IPS-11a (cell line): ENCODE measurements around the gene DLGAP4.
"Not testable (repeated sequence)": the region's sequence is repeated elsewhere in the genome, so short reads cannot be mapped to it uniquely, and the experiment has no call there.

Experiments used
- H3K4me3 ChIP-seq: one replicate; pipeline ENCODE4 v1.5.1; 2013; ENCODE audit warnings: low read depth, low read length, control low read depth

Gene DLGAP4

DNA sequence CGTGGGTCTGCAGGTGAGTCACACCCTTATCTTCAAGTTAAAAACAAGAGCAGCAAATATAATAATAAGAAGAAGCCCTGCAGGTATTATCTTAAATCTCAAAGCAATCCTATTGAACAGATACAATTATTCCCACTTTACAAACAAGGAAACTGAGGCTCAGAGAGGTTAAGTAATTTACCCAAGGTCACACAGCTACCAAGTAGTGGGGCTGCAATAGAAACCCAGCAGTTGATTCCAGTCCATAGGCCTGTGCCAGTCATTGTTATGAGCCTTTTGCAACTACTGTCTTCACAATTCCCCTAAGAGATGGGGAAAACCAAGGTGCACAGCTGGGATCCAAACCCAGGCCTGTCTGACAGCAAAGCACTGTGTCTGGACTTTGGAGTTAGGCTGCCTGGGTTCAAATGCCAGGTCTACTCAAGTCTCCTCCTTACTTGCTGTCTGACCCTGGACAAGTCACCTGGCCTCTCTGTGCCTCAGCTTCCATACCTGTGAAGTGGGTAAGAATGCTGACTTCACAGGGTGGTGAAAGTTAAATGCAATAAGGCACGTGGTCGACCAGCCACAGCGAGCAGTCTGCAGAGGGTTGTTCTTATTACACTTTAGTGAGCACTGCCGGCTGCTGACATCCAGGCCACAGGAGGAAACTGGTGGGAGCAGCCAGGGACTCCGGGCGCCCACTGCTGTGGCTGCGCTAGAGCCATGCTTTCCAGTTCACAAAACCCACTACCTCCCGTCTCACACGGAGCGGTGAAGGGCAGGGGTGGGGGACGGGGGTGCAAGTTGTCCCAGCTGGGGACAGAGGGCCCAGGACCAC is 241.3 kb downstream of the DLGAP4 start:
- H3K4me3 ChIP-seq: no peak overlapping the region

DNA sequence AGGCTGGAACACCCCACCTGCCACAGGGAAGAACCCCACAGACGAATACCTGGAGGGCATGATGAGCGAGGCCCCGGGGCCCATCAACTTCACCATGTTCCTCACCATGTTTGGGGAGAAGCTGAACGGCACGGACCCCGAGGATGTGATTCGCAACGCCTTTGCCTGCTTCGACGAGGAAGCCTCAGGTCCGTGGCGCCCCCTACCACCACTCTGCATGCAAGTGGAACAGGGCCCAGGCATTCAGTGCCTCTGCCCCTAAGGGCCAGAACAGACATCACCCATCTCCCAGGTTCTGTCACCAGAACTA is 241.8 kb downstream of the DLGAP4 start:
- no peak overlapping the region for H3K4me3 ChIP-seq

DNA sequence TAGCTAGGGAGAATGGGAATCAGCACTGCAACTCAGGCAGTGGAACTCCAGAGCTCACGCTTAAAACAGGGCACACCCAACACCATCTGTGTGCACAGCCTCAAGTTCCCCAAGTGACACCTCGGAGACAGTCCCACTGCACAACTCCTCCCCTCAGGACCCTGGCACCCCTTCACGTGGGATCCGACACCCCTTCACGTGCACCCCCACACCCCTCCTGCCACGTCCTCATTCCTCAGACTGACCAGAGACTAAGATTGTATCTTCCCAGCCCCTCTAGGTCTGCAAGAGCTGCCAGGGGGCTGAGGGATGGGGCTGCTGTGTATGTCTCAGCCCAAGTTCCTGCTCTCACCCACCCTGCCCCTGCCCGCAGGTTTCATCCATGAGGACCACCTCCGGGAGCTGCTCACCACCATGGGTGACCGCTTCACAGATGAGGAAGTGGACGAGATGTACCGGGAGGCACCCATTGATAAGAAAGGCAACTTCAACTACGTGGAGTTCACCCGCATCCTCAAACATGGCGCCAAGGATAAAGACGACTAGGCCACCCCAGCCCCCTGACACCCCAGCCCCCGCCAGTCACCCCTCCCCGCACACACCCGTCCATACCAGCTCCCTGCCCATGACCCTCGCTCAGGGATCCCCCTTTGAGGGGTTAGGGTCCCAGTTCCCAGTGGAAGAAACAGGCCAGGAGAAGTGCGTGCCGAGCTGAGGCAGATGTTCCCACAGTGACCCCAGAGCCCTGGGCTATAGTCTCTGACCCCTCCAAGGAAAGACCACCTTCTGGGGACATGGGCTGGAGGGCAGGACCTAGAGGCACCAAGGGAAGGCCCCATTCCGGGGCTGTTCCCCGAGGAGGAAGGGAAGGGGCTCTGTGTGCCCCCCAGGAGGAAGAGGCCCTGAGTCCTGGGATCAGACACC is 242.8 kb downstream of the DLGAP4 start:
- no peak overlapping the region for H3K4me3 ChIP-seq

DNA sequence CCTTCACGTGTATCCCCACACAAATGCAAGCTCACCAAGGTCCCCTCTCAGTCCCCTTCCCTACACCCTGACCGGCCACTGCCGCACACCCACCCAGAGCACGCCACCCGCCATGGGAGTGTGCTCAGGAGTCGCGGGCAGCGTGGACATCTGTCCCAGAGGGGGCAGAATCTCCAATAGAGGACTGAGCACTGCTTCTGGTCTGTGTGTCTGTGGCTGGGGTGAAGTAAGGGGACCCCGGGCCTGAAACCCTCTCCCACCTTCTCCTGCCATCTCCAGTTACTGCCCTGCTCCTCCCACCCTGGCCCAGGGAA is 243.4 kb downstream of the DLGAP4 start:
- H3K4me3 ChIP-seq: no peak overlapping the region

DNA sequence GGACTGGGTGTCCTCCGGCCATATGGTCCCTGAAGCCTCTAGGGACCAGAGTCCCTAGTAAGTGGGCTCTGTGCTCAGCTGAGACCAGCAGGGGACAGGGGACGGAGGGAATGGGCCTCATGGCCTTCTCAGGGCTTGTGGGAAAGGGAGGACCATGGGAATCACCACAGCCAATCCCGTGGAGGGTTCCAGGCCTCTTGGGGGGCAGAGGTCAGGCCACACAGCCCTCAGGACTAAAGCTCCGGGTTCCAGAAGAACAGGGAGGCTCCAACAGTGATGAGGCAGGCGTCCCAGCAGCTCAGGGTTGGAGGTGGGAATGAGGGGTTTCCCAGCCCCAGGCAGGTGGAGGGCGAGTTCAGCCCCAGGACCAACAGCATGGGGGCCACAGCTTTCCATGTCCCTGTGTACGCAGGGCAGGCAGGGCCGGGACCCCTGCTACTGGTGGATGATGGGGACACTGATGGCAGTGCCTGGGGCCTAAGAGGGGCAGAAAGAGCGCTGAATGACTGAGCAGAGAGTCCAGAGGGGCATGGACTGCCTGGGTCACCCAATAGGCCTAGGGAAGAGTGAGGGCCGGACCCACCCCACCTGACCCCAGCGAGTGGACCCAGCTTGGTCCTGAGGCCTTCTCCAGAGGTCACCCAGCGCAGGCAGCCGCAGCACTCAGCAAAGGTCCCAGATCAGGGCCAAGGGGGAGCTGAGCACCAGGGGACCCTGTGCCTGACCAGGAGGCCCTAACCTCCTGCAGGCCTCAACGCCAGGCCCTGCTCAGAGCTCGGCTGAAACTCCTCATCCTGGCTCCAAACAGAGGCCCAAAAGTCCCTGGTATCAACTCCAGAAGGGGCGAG is 244.0 kb downstream of the DLGAP4 start:
- H3K4me3 ChIP-seq: no peak overlapping the region

DNA sequence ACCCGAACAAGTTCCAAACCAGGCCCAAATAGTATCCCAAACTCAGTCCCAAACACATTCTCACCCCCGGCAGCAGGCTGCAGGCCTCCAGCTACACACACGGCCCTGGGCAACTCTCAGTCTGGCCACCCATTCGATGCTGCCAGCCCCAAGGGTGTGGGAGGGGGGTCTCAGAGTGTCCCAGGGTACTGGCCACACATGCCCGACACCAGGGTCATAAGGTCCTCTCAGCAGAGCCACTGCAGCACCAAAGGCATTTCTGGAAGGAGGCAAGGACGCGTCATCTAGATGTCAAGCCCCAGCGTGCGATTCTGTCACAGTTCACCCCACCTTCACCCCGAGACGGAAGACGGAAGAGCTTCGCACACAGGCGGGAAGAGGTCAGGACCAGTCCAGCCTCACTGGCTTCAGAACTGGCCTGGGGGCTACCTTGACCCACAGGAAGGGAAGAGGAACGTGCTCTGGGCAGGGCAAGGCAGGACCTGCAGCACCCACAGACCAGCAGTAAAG is 244.7 kb downstream of the DLGAP4 start:
- H3K4me3 ChIP-seq: no peak overlapping the region

DNA sequence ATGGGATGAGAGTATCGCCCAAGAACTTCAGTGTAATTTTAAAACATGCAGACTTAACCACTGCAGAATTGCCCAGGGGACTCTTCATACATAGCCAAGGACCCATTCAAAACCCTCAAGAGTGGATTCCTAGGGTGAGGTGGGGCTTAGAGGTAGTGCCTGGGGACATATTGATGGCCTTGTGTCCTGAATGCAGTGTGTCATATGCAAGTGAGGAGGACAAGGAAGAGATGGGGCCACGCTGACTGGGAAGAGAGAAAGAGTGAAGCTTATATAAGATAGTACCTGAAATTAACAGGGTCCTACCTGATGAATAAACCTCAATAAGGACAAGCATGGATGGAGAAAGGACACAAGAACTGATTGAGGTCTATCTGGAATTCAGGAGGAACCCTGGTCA is 249.1 kb downstream of the DLGAP4 start:
- no peak overlapping the region for H3K4me3 ChIP-seq

DNA sequence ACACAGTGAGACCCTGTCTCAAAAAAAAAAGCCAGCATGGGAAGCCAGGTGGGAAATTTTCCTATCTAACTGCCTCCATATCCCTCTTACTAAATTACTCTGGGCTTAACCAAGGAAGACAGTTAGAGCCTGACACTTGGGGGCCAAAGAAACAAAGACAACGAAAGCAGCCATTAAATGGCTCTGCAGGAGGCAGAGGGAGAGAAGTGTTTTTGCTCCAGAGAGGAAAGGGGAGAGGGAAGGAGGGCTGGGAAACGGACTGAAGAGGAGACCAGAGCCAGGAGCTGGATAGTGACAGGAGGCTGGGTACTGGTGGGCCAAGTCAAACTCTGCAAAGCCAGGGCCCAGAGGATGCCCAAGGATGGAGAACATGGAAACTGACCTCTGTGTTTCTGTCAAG is 256.6 kb downstream of the DLGAP4 start:
- H3K4me3 ChIP-seq: no peak overlapping the region

DNA sequence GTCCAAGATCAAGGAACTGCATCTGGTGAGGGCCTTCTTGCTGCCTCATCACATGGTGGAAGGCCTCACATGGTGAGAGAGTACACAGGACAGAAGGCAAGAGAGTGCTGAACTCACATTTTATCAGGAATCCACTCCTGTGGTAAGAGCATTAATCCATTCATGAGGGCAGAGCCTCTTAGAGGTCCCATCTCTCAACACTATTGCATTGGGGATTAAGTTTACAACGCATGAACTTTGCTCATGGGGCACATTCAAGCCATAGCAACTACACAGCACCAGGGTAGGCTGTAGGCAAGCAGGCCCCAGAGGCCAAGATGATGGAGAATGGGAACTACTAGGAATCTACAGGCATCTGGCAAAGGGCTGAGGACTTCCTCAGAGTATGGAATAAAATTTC is 257.2 kb downstream of the DLGAP4 start:
- H3K4me3 ChIP-seq: no peak overlapping the region

DNA sequence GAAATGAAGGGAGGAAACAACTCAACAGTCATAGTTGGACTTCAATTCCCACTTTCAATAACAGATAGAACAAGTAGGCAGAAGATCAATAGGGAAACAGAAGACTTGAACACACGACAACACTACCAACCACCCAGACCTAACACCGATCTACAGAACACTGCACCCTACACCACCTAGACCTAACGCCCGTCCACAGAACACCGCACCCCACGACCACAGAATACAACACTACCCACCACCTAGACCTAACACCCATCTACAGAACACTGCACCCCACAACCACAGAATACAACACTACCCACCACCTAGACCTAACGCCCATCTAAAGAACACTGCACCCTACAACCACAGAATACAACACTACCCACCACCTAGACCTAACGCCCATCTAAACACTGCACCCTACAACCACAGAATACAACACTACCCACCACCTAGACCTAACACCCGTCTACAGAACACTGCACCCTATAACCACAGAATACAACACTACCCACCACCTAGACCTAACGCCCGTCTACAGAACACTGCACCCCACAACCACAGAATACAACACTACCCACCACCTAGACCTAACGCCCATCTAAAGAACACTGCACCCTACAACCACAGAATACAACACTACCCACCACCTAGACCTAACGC is 258.1 kb downstream of the DLGAP4 start:
- not testable (repeated sequence) for H3K4me3 ChIP-seq

DNA sequence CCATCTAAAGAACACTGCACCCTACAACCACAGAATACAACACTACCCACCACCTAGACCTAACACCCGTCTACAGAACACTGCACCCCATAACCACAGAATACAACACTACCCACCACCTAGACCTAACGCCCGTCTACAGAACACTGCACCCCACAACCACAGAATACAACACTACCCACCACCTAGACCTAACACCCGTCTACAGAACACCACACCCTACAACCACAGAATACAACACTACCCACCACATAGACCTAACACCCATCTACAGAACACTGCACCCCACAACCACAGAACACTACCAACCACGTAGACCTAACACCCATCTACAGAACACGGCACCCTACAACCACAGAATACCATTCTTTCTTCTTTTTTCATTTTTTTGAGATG is 258.6 kb downstream of the DLGAP4 start:
- H3K4me3 ChIP-seq: not testable (repeated sequence)

DNA sequence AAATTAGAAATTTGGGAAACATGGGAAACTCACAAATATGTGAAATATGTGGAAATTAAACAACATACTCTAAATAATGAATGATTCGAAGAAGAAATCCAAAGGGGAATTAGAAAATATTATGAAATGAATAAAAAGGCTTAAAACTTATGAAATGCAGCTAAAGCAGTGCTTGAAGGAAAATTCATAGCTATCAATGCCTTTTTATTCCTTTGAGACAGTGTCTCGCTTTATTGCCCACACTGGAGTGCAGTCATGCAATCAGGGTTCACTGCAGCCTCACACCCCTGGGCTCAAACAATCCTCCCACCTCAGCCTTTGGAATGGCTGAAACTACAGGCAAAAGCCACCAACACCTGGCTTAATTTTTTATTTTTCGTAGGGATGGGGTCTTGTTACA is 259.4 kb downstream of the DLGAP4 start:
- no peak overlapping the region for H3K4me3 ChIP-seq

DNA sequence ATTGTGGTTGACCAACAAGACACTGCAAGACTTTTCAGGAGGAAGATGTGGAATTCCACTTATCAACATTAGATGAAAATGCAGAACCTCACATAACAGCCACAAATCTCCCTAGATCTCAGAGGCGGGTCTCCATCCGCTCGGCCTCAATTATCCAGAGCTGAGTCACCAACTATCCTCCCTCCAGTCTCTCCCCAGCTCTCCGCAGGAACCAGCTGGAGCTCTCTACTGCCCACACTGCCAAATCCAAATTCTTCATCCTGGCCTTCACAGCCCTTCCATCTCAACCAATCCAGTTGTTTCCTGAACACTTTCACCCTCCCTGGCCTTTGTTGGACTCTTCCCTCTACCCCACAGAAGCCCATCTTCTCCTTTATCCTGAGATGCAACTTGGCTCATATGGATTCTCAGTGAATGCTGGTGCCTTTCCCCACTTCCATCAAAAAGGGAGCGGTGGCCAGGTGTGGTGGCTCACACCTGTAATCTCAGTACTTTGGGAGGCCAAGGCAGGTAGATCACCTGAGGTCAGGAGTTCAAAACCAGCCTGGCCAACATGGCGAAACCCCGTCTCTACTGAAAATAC is 263.8 kb downstream of the DLGAP4 start:
- H3K4me3 ChIP-seq: no peak overlapping the region

DNA sequence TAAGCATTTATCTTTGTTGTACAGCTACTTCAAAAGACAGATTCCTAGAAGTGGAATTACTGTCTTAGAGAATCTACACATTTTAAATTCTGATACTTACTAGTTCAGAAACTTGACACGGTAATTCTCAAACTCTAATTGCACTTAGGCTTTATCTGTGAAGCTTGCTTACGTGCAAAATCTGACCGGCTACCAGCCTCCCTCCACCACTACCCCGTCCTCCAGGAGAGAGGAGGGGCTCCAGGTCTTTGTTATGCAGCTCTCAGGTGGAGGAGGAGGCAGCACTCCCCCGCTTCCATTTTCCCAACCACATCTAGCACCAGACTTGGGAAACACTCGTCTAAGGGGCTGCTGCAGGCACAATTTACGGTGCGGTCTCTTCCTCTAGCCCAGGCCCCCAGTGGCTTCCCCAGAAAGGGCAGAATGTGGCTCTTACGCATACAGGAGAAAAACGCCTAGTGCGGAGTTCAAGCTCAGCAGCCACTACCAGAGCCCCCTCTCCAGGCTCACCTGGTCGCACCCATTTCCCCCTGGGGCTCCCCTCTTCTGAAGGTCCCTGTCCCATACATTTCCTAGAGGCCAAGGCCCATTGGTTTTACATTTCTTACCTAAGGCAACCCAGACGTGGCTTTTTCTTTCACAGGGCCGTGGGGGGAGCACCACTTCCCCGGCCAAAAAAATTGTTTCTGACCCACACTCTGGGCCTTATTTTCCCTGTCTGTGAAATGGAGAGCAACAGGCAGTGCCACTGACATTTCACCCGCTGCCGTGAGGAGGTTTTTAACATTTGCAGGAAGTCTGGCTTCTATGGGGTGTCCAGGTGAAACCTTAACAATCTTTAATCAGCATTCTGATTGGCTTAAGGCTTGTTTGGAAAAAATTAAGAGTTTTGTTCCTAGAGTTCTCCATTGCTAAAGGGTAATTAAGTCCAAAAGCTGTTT is 265.7 kb downstream of the DLGAP4 start:
- peak overlapping the region; percentile 70 for H3K4me3 ChIP-seq

DNA sequence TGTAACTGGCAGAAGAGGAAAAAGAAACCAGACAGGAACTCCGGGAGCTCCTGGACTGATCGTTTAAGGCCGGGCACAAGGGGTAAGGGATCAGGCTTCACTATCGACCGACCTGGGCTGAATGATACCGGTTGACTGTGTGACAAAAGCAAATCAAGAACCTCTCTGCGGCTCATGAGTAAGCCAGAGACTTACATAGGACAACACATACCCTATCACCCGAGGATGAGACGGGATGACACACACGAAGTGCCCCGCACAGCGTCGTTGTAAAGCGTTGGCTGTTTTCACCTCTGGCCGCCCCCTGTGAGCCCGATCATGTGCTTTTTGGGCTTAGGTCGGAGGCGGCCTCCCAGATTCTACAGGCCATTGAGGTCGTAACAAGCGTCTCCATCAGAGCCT is 266.6 kb downstream of the DLGAP4 start:
- H3K4me3 ChIP-seq: peak overlapping the region; percentile 70

DNA sequence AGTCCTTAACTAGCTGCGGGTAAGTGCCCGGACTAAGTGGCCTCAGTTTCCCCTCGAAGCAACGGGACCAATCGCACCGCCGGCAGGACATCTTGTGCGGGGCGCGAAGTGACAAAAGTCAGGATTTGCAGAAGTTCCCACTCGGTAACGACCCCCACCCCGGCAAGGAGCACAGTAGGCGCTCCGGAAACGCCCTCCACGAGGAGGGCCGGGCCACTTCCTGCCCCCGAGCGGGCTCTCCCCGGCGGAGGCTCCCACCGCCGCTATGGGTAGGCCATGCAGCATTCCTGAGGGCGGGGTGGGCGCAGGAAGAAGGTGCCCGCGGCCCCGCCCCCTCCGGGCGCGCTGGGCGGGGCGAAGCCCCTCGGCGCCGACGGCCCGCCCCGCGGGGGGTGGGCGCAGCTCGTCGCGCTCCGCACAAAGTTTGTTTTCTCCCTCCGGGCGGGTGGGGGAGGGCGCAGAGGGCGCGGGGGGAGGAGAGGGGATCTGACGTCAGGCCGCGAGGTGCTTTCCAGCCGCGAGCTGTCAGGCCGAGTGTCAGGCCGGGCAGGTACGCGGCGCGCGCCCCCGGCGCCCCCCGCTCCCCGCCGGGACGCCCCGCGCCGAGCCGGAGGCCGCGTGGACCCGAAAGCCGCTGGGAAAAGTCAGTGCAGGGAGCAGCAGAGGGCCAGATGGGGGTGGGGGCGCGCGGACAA is 267.1 kb downstream of the DLGAP4 start, which contains the start of gene TGIF2:
Gene TGIF2 (plus strand): TSS at position 495 of the 695 bp plus-strand sequence. CDS start 5,178 bp downstream, outside the sequence.
- H3K4me3 ChIP-seq: peak within 1 kb of the TSS; percentile 70

DNA sequence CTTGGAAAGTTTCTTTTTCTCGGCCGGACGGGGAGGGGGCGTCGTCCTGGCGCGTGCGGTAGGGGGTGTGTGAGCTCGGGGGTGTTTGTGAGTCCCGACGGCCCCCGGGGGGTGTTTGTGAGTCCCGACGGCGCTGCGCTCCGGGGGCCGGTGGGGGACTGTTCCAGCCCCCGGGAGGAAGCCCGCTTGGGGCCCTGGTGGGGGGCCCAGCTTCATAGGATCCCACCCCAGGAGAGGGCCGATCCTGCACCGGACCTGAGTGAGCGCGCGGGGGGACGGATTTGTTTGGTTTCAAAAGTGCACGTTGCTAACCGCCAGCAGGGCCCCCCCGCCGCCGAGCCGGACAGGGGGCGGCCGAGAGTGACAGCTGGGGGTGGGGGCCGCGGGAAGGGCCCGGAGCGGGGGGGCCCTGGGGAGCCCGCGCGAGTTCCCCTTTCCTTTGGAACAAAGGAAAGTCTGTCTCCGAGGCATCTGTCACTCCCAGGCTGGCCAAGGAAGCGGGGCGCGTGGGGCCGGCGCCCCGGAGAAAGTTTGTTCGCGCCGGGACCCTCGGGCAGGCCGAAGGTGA is 267.7 kb downstream of the DLGAP4 start:
- H3K4me3 ChIP-seq: peak overlapping the region; percentile 53
